ENCODE measurements around the gene KRT7. TPM values are rescaled to one million over a fixed set of nuclear protein-coding genes. Genes with fewer than 3 reads are reported as not detected.

KRT7 gene
- total and polyA plus RNA-seq, 9 of the 15 experiments (the other 6 are each of a cell fraction or from before 2014, with no cell fraction given) = 1.4 TPM; not detected in 8

DNA sequence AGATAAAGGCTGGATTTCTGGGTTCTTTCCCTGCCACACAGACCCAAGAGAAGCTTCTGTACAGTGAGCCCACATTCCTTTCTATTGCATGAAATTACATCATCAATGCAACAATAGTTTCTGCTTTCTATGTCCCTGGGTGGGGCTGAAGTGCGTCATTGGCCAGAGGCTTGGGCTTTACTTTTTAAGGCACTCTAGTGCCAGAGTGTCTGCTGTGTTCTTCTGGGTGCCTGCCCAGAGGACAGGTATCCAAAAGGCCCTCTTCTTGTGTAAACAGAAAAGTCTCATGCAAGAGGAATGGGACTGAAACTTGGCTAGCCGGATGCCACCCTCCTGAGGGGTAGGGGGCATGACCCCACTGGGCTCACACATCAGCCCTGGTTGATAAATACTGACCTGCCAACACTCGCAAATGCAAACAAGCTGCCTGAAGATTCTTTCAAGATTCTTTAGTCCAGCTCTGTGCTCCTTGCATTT, 47.3 kb downstream of the KRT7 start (continued):
- TF ChIP-seq, protein P1, sequence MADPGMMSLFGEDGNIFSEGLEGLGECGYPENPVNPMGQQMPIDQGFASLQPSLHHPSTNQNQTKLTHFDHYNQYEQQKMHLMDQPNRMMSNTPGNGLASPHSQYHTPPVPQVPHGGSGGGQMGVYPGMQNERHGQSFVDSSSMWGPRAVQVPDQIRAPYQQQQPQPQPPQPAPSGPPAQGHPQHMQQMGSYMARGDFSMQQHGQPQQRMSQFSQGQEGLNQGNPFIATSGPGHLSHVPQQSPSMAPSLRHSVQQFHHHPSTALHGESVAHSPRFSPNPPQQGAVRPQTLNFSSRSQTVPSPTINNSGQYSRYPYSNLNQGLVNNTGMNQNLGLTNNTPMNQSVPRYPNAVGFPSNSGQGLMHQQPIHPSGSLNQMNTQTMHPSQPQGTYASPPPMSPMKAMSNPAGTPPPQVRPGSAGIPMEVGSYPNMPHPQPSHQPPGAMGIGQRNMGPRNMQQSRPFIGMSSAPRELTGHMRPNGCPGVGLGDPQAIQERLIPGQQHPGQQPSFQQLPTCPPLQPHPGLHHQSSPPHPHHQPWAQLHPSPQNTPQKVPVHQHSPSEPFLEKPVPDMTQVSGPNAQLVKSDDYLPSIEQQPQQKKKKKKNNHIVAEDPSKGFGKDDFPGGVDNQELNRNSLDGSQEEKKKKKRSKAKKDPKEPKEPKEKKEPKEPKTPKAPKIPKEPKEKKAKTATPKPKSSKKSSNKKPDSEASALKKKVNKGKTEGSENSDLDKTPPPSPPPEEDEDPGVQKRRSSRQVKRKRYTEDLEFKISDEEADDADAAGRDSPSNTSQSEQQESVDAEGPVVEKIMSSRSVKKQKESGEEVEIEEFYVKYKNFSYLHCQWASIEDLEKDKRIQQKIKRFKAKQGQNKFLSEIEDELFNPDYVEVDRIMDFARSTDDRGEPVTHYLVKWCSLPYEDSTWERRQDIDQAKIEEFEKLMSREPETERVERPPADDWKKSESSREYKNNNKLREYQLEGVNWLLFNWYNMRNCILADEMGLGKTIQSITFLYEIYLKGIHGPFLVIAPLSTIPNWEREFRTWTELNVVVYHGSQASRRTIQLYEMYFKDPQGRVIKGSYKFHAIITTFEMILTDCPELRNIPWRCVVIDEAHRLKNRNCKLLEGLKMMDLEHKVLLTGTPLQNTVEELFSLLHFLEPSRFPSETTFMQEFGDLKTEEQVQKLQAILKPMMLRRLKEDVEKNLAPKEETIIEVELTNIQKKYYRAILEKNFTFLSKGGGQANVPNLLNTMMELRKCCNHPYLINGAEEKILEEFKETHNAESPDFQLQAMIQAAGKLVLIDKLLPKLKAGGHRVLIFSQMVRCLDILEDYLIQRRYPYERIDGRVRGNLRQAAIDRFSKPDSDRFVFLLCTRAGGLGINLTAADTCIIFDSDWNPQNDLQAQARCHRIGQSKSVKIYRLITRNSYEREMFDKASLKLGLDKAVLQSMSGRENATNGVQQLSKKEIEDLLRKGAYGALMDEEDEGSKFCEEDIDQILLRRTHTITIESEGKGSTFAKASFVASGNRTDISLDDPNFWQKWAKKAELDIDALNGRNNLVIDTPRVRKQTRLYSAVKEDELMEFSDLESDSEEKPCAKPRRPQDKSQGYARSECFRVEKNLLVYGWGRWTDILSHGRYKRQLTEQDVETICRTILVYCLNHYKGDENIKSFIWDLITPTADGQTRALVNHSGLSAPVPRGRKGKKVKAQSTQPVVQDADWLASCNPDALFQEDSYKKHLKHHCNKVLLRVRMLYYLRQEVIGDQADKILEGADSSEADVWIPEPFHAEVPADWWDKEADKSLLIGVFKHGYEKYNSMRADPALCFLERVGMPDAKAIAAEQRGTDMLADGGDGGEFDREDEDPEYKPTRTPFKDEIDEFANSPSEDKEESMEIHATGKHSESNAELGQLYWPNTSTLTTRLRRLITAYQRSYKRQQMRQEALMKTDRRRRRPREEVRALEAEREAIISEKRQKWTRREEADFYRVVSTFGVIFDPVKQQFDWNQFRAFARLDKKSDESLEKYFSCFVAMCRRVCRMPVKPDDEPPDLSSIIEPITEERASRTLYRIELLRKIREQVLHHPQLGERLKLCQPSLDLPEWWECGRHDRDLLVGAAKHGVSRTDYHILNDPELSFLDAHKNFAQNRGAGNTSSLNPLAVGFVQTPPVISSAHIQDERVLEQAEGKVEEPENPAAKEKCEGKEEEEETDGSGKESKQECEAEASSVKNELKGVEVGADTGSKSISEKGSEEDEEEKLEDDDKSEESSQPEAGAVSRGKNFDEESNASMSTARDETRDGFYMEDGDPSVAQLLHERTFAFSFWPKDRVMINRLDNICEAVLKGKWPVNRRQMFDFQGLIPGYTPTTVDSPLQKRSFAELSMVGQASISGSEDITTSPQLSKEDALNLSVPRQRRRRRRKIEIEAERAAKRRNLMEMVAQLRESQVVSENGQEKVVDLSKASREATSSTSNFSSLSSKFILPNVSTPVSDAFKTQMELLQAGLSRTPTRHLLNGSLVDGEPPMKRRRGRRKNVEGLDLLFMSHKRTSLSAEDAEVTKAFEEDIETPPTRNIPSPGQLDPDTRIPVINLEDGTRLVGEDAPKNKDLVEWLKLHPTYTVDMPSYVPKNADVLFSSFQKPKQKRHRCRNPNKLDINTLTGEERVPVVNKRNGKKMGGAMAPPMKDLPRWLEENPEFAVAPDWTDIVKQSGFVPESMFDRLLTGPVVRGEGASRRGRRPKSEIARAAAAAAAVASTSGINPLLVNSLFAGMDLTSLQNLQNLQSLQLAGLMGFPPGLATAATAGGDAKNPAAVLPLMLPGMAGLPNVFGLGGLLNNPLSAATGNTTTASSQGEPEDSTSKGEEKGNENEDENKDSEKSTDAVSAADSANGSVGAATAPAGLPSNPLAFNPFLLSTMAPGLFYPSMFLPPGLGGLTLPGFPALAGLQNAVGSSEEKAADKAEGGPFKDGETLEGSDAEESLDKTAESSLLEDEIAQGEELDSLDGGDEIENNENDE (IDR thresholded peaks at IDR 0.05; ENCODE audit: low read depth, low read length) = no peak
- TF ChIP-seq RFX1 (IDR thresholded peaks at IDR 0.05) = no peak
- TF ChIP-seq ZBTB33 (CRISPR knock-in tag; IDR thresholded peaks at IDR 0.05) = no peak
- TF ChIP-seq ZNF431 (CRISPR knock-in tag; IDR thresholded peaks at IDR 0.05) = no peak
- TF ChIP-seq STAT6 (CRISPR knock-in tag; IDR thresholded peaks at IDR 0.05) = no peak
- no peak for TF ChIP-seq KLF13 (tag; IDR thresholded peaks at IDR 0.05; ENCODE audit: borderline replicate concordance, low read depth)
- TF ChIP-seq CBX1 (IDR thresholded peaks at IDR 0.05; ENCODE audit: low read depth) = no peak
- TF ChIP-seq ZBTB7A (IDR thresholded peaks at IDR 0.05; ENCODE audit: borderline replicate concordance, control insufficient read depth, low read depth, low read length) = no peak
- TF ChIP-seq SAP30 (IDR thresholded peaks at IDR 0.05; ENCODE audit: borderline replicate concordance, insufficient read depth, low read depth, low read length, poor library complexity, severe bottlenecking) = no peak

Data from K562 (cell line).